ENCODE results near the gene VPS45.
"Not testable (repeated sequence)": the region's sequence is repeated elsewhere in the genome, so short reads cannot be mapped to it uniquely, and the experiment has no call there.

The VPS45 gene

DNA sequence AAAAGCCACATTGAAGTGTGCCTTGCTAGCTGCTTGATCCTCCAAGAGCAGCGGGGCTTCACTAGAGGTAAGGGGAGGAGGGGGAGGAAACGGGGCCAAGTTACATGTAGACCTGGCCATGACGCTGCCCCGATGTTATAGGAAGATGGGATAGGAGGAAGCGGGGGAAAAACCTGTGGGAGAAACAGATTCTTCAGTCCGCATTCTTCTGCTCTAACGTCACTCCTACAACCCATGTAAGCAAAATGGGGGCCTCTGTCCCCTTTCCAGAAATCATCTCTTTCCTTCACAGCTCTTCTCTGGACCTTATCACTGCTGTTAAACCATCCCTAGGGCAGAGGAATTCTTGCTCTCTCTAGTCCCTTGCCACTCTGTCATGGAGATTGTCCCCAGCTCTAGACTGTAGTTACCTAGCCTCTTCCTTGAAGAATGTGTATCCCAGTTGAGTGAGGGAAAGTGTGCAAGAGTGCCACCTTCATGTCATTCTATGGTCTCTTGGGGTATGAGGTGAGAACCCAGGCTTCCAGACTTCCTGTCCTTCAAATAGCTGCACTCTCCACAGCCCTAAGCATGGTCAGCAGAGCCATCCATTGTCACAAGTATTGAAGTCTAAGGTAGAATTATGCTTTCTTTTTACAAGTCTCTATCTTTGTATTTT, 93.5 kb downstream of the VPS45 start:
- peak; percentile 40 for DNase-seq (ENCODE audit: low read depth)

DNA sequence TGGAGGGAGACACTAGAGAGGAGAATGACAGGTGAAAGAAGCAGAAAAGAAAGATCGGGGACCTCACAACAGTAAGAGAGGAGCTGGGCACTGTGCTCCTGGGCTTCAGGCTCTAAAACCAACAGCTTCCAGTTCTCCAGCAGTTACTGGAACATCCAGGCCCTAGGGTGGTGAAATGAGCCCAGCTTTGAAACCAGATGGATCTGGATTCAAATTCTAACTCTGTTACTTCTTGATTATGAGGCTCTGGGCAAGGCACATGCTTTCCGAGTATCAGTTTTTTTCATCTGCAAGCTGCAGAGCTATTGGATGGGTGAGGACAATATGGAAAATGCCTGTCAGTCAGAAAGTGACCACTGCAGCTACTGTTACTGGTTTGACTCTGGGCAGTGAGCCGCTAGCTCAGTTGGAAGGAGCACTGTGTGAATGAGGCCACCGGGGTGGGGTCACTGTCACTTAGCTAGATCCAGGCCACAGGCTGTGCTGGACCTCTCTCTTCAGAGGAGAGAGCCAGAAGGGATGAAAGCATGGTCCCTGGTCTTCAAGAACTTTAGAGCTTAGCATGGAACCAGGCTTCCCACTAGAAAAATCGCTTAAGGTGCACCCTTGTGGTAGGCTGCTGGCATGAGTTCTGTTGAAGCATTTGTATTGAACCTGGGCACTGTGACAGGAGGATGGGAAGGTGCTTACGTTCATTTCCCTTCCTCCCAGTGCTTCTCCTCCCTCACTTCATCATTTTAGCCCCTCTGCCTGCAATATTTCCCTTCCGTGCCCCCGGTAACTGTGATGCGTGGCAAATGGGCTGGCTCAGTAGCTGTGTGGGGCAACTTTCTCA, 94.4 kb downstream of the VPS45 start:
- peak; percentile 38 for DNase-seq (ENCODE audit: low read depth)

DNA sequence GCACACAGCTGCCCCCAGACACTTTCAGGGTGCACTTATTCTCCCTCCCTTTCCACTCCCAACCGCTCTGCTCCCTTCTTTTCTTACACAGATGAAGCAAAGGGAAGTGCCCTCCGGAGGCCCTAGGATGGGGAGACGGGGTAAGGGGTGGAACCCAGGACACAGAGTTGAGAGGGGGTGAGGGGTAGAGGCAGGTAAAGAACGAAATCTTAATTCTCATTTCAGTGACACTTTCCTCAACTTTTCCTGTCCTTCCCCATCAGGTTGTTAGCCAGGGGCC, 94.9 kb downstream of the VPS45 start:
- DNase-seq (ENCODE audit: low read depth): no peak

DNA sequence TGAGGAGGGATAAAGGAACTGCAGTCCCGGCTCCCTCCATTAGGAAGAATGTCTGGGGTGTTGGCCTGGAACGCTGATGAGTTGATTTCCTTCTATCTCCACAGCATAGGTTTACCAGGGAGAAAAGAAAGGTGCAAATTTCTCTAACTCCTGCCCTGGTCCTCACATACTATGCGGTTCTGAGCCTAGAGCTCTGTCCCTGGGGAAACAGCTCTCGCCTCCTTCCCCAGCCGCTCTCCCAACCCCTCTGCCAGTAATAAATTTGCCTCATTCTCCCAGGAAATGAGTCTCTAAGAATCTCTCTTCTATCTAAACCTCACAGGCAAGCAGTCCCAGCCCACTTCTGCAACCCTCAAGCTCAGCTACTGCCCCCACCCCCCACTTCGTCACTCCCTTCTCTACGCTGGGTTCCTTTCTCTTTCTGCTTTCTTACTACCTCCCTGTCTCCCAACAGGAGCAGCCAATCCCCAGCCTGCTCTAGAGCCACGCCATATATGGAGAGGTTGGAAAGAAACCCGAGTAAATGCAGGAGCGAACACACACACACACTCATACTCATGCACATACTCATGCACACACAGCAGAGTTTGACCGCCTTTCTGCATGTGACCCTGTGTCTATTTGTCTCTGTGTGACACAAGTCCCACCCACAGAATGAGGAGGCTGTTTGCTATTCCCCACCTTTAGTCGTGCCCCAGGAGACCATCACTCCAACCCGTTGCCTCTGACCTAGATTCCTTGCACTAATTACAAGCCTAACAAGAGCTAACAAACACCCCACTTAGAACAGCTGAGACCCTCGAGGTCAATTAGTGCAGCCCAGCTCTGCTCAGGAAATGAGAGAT, 95.5 kb downstream of the VPS45 start:
- DNase-seq (ENCODE audit: low read depth): peak; percentile 100

DNA sequence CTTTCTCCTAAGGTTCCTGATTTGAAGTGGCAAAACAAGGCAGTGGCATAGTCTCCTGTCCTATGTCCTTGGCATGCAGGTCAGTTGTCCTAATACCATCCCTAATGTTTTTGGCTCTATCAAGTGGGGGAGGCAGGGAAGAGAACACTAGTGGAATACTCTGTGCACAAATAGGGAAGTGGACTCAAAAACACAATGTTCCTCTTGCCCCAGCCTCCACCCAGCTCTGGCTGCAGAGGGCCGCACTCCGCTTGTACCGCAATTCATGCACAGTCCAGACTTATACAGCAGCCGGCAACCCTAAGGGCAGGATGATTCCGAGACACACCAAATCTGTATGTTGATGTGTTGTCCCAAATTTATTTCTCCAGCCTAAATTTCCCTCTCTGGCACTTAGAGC, 96.6 kb downstream of the VPS45 start:
- no peak for DNase-seq (ENCODE audit: low read depth)

DNA sequence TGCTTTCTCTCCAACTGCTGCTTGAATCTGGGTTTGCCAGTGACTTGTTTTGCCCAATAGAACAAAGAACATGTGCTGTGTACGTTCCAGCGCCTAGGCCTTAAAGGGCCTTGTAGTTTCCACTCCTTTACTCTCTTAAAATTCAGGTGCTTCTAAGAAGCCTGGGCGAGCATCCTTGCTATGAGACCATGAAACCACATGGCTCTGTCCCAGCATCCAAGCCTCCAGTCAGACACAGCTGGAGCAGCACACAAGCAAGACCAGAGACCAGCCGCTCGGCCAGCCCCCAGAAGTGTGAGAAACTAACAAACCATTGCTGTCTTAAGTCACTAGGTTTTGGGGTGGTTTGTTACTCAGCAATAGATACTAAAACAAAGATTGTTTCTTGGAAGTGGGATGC, 97.2 kb downstream of the VPS45 start:
- no peak for DNase-seq (ENCODE audit: low read depth)

DNA sequence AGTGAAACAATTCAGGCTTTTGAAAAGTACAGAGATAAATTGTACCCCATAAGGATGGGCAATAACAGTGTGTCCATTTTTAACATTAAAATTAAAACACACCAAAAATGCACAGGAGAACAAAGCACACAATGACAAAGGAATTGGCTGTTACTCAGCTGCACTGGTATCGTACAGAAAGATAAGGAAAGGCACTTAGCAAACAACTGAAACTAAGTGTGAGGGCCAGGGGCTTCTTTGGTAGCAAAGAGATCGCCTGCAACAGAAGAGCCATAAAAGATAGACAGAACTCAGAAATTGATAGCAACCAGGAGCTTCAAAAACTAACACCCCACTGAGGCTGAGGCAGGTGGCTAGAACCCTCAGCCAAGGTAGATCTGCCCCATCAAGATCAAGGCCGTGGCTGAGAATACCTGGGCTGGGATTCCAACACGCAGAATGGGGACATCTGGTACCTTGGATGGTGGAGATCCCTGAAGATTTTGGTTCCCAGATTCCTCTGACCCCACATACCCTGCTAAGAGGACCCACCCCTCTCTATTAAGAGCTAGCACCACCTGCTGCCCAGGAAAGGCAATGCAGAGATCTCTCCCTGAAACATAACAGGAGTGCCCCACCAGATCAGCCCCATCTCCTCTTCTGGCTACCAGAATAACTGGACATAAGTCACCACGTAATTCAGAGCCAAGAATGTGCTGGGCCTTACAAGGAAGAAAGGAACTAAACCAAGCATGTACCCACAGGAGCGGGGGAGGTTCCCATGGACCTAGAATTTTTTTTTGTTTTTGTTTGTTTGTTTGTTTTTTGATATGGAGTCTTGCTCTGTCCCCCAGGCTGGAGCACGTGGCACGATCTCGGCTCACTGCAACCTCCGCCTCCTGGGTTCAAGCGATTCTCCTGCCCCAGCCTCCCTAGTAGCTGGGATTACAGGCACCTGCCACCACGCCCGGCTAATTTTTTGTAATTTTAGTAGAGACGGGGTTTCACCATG, 98.3 kb downstream of the VPS45 start:
- peak; percentile 68 for DNase-seq (ENCODE audit: low read depth)

DNA sequence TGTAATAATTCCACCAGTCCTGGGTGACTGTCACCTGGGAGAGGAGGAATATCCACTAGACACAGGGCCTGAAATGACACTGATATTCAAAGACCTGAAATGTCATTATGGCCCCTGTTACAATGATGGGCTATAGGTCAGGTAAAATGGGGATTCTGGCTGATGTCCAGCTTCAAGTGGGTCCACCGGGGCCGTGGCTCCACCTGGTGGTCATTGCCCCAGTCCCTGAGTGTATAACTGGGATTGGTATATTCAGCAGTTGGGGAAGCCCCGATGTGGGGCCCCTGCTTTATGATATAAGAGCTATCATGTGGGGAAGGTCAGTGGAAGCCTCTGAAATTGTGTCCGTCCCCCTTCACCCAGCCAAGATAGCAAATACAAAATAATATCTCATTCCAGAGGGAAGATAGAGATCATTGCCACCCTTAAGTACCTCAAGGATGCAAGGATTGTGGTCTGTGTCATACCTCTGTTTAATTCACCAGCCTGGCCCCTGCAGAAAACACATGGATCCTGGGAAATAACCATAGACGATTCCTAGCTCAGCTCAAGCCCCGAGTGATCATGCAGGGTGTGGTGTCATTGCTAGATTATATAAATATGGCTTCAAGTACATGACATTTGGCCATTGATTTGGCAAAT, 101.5 kb downstream of the VPS45 start:
- DNase-seq (ENCODE audit: low read depth): peak; percentile 67

DNA sequence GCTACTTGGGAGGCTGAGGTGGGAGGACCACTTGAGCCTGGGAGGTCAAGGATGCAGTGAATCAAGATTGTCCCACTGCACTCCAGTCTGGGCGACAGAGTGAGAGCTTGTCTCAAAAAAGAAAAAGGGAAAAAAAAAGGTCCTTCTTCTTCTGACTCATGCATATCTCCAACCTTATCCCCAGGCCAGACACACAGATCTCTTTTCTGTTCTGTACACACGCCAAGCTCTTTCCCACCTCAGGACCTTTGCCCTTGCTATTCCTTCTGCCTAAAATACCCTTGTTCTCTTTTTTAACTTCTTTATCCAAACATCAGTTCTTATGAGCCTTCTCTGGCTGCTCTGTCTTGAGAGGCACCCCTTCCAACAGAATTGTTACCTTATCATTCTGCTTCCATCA, 104.2 kb downstream of the VPS45 start:
- DNase-seq (ENCODE audit: low read depth): no peak

DNA sequence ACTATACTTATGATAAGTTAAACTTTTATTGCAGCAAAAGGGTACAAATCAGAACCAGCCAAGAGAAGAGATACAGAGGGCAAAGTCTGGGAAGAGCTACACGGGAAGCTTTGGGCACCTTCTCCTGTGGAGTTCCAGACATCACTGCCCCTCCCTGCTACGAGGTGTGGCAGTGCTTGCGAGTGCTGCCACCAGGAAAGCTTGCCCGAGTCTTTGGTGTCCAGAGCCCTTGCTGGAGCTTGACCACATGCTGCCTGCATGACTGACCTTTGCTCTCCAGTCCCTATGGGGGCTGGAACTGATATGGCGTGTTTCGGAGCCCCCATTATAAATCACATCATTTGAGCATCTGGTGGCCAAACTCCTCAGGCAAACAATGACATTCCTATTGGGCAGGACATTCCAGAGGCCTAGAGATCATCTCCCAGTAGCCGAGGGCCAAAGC, 105.6 kb downstream of the VPS45 start:
- DNase-seq (ENCODE audit: low read depth): no peak

DNA sequence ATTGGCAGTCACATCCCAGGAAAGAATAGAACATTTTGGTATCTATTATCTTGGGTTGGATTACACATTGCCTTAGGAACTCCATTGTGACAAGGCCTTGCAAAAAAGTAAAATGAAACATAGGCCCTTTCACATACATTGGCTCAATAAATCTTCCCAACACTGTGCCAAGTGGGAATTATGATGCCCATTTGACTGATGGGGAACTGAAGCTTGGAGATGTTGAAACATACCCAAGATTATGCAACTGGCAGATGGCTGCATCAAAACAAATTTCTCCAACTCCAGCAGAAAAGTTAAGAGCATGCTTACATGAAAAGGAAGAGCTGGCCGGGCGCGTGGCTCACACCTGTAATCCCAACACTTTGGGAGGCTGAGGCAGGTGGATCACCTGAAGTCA, 109.0 kb downstream of the VPS45 start:
- DNase-seq (ENCODE audit: low read depth): no peak

DNA sequence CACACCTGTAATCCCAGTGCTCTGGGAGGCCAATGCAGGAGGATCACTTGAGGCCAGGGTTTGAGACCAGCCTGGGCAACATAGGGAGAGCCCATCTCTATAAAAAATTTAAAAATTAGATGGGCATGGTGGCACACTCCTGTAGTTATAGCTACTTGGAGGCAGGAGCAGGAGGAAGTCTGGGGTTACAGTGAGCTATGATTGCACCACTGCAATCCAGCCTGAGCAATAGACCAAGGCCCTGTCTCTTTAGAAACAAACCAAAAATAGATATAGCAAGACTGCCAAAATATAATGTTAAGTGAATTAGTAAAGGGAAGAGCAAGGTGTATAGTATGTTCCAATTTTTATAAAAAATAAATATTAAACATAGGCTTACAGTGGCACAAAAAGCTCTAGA, 111.0 kb downstream of the VPS45 start:
- DNase-seq (ENCODE audit: low read depth): no peak

DNA sequence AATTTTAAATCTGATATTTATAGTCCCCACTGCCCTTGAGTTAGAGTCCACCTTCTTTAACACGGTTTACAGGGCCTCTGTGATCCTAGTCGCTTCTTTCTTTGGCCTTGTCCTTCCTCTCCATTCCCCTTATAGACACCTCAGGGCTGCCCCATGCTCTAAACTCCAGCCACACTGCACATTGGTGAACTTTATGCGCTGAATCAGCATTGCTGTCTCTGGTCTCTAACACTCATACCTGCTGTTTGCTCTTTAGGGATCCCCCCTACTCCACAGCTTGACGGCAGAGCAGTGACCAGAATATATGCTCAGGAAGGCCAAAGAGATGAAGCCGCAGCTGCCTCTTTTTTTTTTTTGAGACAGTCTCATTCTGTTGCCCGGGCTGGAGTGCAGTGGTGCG, 112.3 kb downstream of the VPS45 start:
- no peak for DNase-seq (ENCODE audit: low read depth)

DNA sequence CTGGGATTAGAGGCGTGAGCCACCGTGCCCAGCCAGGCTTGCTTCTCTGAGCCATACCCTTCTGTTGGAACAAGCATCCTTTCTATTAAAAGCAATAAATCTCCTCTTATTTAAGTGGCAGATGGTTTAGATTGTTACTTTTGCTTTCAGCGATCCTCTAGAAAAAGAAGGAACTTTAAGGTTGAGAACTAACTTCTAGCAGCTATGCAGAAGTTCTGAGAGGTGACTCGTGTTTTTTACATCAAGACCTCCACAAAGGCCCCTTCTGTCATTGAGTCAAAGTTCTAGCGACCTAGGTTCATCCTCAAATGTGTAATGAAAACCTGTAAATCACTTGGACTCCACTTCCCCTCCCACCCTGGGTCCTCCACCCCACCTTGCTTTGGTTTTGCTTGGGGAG, 112.9 kb downstream of the VPS45 start:
- DNase-seq (ENCODE audit: low read depth): no peak

DNA sequence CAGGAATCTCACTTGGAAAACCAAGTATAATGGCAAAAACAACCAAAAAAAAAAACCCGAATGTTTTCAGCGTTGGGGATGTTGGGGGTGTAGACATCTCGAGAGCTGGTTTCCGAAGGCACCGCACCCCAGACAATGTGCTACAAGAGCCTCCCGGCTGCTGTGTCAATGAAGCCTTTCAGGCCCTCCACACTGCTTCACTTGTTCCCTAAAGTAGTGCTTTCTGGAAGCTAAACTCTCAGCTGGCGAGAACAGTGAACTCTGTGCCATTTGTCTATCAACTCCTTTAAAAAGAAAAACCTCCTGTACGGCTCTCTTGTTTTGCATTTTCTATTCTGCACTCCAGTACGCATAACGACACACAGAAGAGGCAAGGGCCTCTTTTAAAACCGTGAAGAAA, 114.7 kb downstream of the VPS45 start:
- DNase-seq (ENCODE audit: low read depth): no peak

DNA sequence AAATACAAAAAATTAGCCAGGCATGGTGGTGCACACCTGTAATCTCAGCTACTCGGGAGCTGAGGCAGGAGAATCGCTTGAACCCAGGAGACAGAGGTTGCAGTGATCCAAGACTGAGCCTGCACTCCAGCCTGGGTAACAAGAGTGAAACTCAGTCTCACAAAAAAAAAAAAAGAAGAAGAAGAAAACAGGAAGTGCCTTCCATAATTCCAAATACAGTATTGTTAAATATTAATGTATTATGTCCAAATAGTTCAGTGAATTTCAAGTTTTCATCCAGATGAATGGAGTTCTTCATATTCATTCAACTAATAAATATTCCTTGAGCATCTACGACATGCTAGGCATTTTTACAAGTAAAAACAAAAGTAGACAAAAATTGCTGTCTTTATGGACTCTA, 115.5 kb downstream of the VPS45 start:
- no peak for DNase-seq (ENCODE audit: low read depth)

DNA sequence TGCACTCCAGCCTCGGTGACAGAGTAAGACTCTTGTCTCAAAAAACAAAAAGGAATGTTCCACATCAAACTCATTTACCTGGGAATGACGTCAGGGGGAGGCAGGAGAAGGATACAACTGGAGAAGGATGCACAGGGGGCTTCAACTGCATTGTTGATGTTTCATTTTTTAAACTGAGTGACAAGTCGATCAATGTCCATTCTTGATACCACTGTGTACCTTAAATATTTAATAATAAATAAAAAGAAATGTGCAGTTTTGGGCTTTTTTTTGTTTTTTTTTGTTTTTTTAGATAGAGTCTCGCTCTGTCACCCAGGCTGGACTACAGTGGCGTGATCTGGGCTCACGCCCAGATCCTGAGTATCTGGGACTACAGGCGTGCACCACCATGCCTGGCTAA, 117.9 kb downstream of the VPS45 start:
- no peak for DNase-seq (ENCODE audit: low read depth)

DNA sequence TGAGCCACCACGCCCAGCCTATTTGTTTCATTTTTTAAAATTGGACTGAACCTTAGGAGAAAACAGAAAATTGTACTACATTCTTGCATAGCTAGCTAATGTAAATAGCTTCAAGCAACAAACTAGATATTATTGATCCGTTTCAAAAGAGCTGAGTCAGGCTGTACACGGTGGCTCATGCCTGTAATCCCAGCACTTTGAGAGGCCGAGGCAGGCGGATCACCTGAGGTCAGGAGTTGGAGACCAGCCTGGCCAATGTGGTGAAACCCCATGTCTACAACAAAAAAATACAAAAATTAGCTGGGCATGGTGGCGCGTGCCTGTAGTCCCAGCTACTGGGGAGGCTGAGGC, 118.8 kb downstream of the VPS45 start:
- not testable (repeated sequence) for DNase-seq (ENCODE audit: low read depth)

DNA sequence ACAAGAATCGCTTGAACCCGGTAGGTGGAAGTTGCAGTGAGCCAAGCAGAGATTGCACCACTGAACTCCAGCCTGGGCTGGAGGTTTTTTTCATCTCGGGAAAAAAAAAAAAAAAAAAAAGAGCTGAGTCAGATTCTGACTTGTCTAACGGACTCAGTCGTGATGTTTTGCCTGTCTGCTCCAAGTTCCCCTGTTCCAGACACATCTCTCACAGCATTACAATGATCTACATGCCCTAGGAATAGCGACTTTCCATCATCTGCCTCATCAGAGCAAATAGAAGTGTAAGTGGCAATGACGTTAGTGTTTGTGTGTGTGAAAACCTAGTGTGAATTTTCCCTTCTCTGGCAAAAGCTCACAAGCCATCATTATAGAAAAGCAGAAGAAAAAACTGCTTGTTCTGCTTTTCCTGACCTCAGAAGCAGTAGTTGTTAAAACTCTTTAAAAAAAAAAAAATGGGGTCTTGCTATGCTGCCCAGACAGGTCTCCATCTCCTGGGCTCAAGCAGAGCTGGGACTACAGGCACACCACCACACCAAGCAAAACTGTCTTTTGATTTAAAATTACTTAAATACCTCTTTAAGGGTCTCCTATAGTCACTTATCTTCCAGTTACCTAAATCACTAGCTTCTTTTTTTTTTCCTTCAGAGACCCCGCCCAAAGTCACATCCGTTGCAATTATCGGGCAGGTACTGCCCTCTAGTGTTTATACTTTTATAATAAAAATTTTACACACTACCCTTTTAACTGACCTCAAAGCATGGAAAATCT, 119.4 kb downstream of the VPS45 start:
- DNase-seq (ENCODE audit: low read depth): peak; percentile 72

DNA sequence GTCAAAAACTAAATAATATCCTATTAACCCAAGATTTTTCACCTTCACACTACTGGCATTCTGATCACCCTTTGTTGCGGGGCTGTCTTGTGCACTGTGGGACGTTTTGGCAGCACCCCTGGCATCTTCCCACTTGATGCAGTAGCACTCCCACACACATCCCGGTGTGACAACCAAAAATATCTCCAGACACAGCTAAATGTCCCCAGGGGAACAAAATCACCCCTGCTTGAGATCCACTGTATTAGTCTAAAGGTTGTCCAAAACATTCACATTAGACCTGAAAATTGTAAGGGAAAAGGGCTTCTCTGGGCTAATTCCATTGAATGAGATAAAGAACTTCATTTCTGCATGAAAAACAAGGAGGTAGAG, 120.0 kb downstream of the VPS45 start:
- no peak for DNase-seq (ENCODE audit: low read depth)

DNA sequence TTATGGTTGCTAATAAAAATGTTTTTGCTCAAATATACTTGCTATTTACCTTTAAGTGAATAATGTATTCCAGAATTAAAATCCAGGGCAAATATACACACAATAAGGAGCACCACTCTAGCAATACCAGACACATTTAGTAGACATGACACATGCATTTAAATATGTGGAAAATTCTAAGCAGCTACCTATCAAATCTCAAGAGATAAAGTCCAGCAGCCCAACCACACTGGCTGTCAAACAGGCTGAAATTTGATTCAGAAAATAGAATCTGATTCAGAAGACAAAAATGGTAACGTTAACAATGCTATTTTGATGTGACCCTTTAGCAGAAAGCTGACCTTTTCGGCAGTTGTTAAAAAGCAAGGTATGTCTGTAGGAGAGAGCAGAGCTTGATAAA, 124.4 kb downstream of the VPS45 start:
- DNase-seq (ENCODE audit: low read depth): peak; percentile 92

Data from EH (cell line).